Common myeloid progenitor, CD34-positive (primary cell): ENCODE results near the gene ARSD.

Experiments used
- CTCF ChIA-PET: fragments of 350-600 bp; sonication (Branson Sonifier 250); formaldehyde crosslinking; loops from one replicate; lab custom pipeline; 2021; ENCODE audit warnings: antibody characterized with exemption; lab: Charles Lee
- POLR2A ChIA-PET: fragments of 350-600 bp; sonication (Branson Sonifier 250); formaldehyde crosslinking; loops from one replicate; lab custom pipeline; 2021; ENCODE audit warnings: antibody characterized with exemption; lab: Charles Lee
- DNase-seq, 3 donors: peaks; one replicate each; pipeline versions ENCODE4 v3.0.0 to v3.0.0-alpha.2; 2013
- H3K27ac ChIP-seq, 2 experiments: 1 replicate in 1 of 2; 2 replicates in 1 of 2; pipeline ENCODE4 v1.7.0; 2013; ENCODE audit warnings: inconsistent platforms in 2 of 2, low read length in 2 of 2, mild to moderate bottlenecking in 2 of 2, low read depth in 1 of 2, moderate library complexity in 1 of 2; ENCODE audit not compliant: severe bottlenecking in 2 of 2, insufficient read depth in 1 of 2, poor library complexity in 1 of 2
- H3K27me3 ChIP-seq, 5 experiments: replicated peaks in 2 of 5; 1 replicate in 3 of 5; 2 replicates in 2 of 5; pipeline versions ENCODE4 v1.6.1 to v1.7.0; 2013; ENCODE audit warnings: low read length in 4 of 5, mild to moderate bottlenecking in 2 of 5, moderate library complexity in 2 of 5, inconsistent platforms in 1 of 5; ENCODE audit not compliant: insufficient read depth in 5 of 5, control insufficient read depth in 4 of 5
- H3K36me3 ChIP-seq, 4 experiments: 1 replicate in 2 of 4; 2 replicates in 2 of 4; pipeline versions ENCODE4 v1.6.1 to v1.7.0; 2013; ENCODE audit warnings: low read length in 3 of 4, control low read depth in 1 of 4, mild to moderate bottlenecking in 1 of 4; ENCODE audit not compliant: control insufficient read depth in 4 of 4, insufficient read depth in 4 of 4
- H3K4me1 ChIP-seq, 4 experiments: 1 replicate in 3 of 4; 2 replicates in 1 of 4; pipeline versions ENCODE4 v1.6.1 to v1.7.1; 2013; ENCODE audit warnings: low read length in 3 of 4, mild to moderate bottlenecking in 3 of 4, control low read depth in 1 of 4, inconsistent platforms in 1 of 4, moderate library complexity in 1 of 4; ENCODE audit not compliant: control insufficient read depth in 4 of 4, insufficient read depth in 4 of 4; ENCODE audit errors: control extremely low read depth in 1 of 4
- H3K4me3 ChIP-seq, 7 experiments: 1 replicate in 4 of 7; 2 replicates in 3 of 7; pipeline versions ENCODE4 v1.5.1 to v1.7.0; 2013; ENCODE audit warnings: mild to moderate bottlenecking in 7 of 7, low read length in 6 of 7, moderate library complexity in 6 of 7, inconsistent platforms in 2 of 7, low read depth in 2 of 7, control low read depth in 1 of 7; ENCODE audit not compliant: insufficient read depth in 4 of 7, control insufficient read depth in 1 of 7; ENCODE audit errors: extremely low read depth in 1 of 7
- H3K9me3 ChIP-seq, 5 experiments: 1 replicate in 4 of 5; 2 replicates in 1 of 5; pipeline versions ENCODE4 v1.6.1 to v1.7.1; 2013; ENCODE audit warnings: low read length in 4 of 5, mild to moderate bottlenecking in 2 of 5, inconsistent platforms in 1 of 5, low read depth in 1 of 5, moderate library complexity in 1 of 5; ENCODE audit not compliant: control insufficient read depth in 4 of 5, insufficient read depth in 2 of 5; ENCODE audit errors: control extremely low read depth in 1 of 5
- WGBS: methylation state at CpG from one replicate; pipeline ENCODE4 v1.1.5; 2013; ENCODE audit not compliant: insufficient coverage; 5-methylcytosine and 5-hydroxymethylcytosine counted together

The ARSD gene

DNA sequence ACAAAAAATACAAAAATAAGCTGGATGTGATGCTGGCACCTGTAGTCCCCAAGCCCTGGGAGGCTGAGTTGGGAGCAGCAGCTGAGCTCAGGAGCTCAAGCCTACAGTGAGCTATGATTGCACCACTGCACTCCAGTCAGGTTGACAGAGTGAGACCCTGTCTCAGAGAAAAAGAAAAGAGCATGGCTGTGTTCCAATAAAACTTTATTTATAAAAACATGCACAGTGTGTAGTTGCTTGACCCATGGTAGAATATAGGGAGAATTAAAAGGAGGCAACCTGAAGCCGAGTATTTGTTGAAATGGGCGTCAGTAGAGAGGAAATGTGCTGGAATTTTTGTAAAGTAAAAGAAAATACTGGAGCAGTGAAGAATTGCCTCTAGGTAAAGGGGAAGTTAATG, 73.4 kb downstream of the ARSD start:
- no peaks in the 10 kb centered on the region for H3K4me1 ChIP-seq
- H3K4me3 ChIP-seq: no peak overlapping the region
- no peak for DNase-seq
- ChIA-PET POLR2A (no interaction called here), CTCF (no interaction called here)
- no peak overlapping the region for H3K27ac ChIP-seq
- no peaks in the 10 kb centered on the region for H3K27me3 ChIP-seq
- H3K9me3 ChIP-seq: peaks cover 0 to 3% (median 0%) of the 10 kb centered on the region in 5 experiments
- peaks cover 0 to 2% (median 0%) of the 10 kb centered on the region in 4 experiments for H3K36me3 ChIP-seq
- 94% methylated on average over 2 of the region's 2 CpGs for WGBS

DNA sequence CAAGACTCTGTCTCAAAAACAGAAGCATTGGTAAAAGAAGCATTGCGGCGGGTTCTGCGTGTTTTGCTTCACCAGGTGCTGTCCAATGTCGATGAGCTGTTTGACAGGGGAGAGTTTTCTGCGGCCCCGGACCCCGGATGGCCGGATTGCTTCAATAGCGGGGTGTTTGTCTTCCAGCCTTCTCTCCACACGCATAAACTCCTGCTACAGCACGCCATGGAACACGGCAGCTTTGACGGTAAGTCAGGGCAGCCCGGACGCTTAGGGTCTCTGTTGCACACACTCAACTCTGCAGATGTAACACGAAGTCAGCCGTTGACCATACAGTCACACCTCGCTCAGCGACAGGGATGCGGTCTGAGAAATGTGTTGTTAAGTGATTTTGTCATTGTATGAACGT, 74.2 kb downstream of the ARSD start:
- peaks cover 0 to 2% (median 0%) of the 10 kb centered on the region in 4 experiments for H3K36me3 ChIP-seq
- no peaks in the 10 kb centered on the region for H3K27me3 ChIP-seq
- ChIA-PET CTCF (no interaction called here), POLR2A (no interaction called here)
- no peak for DNase-seq
- H3K9me3 ChIP-seq: peaks cover 0 to 3% (median 0%) of the 10 kb centered on the region in 5 experiments
- WGBS: 97% methylated on average over 20 of the region's 21 CpGs
- H3K4me3 ChIP-seq: no peak overlapping the region
- no peak overlapping the region for H3K27ac ChIP-seq
- H3K4me1 ChIP-seq: no peaks in the 10 kb centered on the region
